HG02938 (cell line): ENCODE measurements around the gene SLC4A1AP.
A peak's percentile ranks its signal among the peaks of the same experiment; 100 is the strongest.
"Not testable (repeated sequence)": the region's sequence is repeated elsewhere in the genome, so short reads cannot be mapped to it uniquely, and the experiment has no call there.

Experiments used
- ATAC-seq: cut with Tn5 transposase; IDR thresholded peaks from one replicate; pipeline ENCODE4 v1.9.1; 2021; ENCODE audit warnings: mild to moderate bottlenecking, moderate library complexity; ENCODE audit not compliant: unreplicated experiment

SLC4A1AP gene, protein sequence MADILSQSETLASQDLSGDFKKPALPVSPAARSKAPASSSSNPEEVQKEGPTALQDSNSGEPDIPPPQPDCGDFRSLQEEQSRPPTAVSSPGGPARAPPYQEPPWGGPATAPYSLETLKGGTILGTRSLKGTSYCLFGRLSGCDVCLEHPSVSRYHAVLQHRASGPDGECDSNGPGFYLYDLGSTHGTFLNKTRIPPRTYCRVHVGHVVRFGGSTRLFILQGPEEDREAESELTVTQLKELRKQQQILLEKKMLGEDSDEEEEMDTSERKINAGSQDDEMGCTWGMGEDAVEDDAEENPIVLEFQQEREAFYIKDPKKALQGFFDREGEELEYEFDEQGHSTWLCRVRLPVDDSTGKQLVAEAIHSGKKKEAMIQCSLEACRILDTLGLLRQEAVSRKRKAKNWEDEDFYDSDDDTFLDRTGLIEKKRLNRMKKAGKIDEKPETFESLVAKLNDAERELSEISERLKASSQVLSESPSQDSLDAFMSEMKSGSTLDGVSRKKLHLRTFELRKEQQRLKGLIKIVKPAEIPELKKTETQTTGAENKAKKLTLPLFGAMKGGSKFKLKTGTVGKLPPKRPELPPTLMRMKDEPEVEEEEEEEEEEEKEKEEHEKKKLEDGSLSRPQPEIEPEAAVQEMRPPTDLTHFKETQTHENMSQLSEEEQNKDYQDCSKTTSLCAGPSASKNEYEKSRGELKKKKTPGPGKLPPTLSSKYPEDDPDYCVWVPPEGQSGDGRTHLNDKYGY

DNA sequence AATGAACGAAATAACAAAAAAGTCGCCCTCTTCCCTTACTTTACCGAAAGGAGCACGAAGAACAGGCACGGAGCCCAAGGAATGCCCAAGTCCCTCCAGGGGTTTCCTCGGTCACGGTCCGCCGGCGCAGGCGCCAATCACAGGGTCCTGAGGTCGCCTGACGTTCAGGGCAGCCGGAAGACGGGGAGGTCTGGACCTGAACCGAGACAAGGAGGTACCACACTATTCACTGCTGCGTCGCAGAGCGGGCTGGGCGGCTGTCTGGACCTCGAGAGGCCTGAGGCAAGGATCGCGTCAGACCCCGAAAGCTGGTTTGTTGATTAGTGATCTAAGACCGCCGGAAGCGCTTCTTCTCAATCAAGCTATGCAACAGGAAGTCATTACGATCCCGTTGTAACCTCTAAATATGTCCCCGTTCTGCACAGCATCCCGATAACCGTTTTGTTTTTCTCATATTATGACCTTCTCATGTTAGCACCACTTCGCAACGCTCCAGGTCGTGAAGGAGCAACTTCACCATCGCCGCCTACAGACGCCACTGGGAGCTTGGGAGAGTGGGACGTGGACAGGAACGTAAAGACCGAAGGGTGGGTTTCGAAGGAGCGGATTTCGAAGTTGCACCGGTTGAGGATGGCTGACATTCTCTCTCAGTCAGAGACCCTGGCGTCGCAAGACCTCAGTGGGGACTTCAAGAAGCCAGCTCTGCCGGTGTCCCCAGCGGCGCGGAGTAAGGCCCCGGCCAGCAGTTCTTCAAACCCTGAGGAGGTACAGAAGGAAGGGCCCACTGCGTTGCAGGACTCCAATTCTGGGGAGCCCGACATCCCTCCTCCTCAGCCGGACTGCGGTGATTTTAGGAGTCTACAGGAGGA, at the start of gene SLC4A1AP, which contains the start of gene SUPT7L:
Gene SLC4A1AP (plus strand): TSS at position 605 of the 869 bp plus-strand sequence. CDS start 26 bp downstream, at position 631.
Gene SUPT7L (minus strand): TSS at position 330 of the 869 bp plus-strand sequence. CDS start 1,422 bp downstream, outside the sequence.
- peak; percentile 76 for ATAC-seq

DNA sequence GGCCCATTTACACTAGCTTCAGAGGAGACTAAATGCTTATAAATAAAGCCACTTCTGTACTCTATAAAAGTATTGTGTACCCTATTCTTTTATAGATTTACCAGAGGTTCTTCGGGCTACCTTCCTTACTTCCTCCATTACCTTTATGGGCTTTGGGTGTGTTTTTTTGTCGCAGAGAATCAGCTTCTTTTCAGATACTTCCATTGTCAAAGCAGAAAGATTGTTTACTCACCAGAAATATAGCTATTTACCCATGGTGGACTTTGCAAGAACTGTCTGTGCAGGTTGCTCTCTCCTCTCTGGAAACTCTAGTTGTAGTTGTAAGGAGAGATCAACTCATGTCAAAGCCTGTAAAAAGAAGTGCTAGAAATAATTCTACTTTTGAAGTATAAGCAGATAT, 49.7 kb upstream of the SLC4A1AP start:
- ATAC-seq: no peak

GRCh38 chr2:27615316-27615715, 48.4 kb upstream of the SLC4A1AP start:
- ATAC-seq: no peak

- ATAC-seq: no peak
These were observed 42.2 kb upstream of the SLC4A1AP start for GRCh38 chr2:27621524-27621923.

GRCh38 chr2:27622921-27623384, 40.7 kb upstream of the SLC4A1AP start:
- ATAC-seq: no peak

DNA sequence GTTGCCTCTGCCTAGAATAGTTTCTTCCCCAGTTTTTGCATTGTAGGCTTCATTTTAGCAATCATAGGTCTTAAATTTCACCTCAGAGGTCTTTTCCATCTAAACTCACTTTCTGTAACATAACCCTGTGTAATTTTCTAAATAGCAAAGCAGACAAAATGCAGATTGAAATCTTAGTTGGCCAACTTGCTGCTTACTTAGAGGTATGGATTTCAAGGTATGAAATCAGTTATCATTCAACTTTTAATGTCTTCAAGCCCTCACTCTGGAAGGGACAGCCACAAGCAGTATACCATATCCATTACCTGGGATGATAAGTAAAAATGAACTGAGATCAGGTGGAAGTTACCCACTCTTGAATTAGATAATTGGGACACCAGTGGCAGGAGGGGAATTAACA, 38.7 kb upstream of the SLC4A1AP start:
- no peak for ATAC-seq

DNA sequence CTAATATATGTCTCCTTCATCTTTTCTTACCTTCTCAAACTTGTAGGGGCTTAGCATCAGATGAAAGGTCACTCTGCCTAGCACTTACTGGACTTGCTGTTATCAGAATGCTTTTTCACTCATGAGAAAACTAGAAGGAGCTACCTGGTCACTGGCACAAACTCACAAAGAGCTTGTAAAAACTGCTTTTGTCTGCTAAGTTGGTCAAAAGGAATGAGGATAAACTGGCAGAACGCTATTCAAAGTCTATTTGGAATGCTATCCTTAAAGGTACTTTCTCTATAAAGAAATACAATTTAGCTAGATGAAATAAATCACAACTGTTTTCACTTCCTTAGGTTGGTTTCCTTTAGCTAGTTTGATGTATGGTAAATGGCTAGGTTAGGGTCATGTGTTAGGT, 37.4 kb upstream of the SLC4A1AP start:
- not testable (repeated sequence) for ATAC-seq

DNA sequence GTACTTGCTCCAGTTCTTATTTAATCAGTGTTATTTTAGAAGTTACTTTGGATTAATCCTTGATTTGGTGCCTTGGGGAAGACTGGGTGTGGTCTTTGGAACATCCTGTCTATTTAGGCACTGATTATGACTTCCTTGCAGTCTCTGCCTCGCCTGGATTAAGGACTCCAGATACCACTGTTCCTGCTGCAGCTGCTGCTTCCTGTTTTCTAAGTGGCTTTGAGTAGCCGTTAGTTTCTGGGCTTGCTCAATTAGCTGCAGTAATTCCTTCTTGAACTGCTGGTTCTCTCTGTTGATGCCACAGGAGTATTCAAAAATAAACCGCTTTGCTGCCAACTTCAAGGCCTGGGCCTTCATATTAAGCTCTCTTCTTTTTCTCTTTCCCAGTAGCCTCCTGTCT, 36.8 kb upstream of the SLC4A1AP start:
- ATAC-seq: not testable (repeated sequence)

DNA sequence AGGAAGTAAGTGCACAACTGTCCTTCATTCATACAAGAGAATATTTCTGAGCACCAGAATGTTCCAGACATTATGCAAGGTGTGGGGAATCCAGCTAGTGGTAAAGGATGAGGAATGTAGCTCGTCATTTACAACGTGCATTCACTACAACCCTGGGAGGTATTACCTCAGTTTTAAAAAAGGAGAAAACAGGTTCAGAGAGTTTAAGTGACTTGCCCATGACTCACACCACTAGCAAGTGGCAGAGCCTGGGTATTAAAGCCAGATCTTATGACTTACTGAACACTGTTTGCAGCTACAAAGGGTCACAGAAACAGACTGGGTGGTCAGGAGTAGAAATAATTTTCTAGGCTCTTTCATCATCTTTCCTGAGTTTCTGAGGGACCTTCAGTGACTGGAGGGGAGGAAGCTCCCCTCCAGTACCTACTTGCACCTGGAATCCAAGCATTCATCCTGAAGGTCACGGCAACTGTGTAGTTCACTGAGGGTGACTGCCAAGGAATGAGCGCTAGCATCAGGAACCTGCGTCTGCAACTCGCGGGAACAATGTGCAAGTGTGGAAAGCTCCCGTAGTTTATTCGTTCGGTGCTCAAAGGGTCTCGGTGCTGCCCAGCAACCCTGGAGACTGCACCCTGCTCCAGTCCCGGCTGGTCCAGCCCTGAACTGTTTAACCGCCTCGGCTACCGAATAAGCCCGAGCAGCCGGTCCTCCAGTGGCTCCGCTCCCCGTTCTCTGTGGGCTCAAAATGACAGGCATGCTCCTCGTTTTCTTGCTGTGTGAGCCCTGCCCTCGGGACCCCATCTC, 35.5 kb upstream of the SLC4A1AP start:
- ATAC-seq: peak; percentile 23

DNA sequence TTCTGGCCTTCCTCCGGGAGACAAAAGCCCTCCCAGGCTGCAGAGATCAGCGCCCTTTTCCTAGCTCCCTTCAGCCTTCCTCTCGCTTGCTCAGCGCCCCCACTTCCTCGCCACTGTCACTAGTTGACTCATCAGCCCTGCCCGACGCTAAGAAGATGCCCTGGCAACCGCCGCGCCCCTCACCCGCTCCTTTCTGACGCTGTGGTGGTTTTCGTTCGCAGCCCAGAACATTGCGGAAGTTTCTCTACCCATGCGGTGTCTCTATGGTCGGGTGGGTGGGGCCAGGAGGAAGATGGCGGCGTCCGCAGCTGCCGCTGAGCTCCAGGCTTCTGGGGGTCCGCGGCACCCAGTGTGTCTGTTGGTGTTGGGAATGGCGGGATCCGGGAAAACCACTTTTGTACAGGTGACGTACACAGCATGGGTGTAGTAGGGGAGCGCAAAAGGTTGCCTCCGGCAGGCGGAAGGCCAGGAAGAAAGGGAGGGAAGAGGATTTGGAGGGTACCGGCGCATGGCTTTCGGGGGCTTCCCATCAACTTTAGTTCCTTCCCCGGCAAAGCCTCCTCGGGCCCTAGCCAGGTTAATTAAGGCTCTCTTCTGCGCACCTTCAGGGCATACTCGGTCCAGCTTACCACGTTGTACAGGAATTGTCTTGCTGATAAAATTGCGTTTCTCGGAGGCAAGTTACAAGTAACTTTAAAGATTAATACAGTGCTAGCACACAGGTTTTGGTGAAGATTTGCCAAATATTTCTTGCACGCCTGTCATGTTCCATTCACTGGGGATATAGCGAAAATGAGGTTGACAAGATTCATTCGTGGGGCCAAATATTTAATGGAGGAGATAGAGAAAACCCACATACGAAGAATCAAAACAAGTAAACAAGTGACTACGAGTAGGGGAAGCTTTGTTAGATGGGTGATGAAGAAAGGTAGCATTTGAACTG, 34.7 kb upstream of the SLC4A1AP start, which contains the start of the genes CCDC121 and GPN1:
Gene CCDC121 (minus strand): TSS at position 246 of the 943 bp plus-strand sequence. CDS start 1,213 bp downstream, outside the sequence.
Gene GPN1 (plus strand): TSS at position 284 of the 943 bp plus-strand sequence. CDS start 9 bp downstream, at position 293.
- ATAC-seq: peak; percentile 96

DNA sequence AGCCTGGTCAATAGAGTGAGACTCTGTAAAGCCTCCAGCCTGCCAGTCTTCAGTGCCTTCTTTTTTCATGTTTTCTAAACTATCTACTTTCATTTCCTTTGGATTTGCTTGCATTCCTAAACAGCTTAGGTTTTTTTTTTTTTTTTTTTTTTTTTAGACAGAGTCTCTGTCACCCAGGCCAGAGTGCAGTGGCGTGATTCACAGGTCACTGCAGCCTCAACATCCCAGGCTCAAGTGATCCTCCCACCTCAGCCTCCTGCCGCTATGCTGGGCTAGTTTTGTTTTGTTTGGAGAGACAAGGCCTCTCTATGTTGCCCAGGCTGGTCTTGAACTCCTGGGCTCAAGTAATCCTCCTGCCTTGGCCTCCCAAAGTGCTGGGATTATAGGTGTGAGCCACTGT, 33.4 kb upstream of the SLC4A1AP start:
- not testable (repeated sequence) for ATAC-seq

- no peak for ATAC-seq
These were observed 29.4 kb upstream of the SLC4A1AP start for GRCh38 chr2:27634291-27634690.

DNA sequence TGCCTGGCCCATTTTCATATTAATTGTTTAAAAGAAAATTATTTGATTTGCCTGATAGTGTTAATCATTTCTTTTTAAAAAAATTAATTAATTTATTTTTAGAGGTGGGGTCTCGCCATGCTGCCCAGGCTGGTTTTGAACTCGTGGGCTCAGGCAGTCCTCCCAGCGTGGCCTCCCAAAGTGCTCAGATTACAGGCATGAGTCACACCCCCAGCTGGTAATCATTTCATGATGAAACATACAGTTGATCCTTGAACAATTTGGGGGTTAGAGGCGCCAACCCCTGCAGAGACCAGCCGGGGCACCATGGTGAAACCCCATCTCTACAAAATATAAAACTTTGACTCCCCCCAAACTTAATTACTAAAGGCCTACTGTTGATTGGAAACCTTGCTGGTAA, 26.9 kb upstream of the SLC4A1AP start:
- ATAC-seq: no peak

GRCh38 chr2:27638037-27638637, 25.6 kb upstream of the SLC4A1AP start:
- ATAC-seq: no peak

- ATAC-seq: no peak
These were observed 25.0 kb upstream of the SLC4A1AP start for GRCh38 chr2:27638709-27639108.

DNA sequence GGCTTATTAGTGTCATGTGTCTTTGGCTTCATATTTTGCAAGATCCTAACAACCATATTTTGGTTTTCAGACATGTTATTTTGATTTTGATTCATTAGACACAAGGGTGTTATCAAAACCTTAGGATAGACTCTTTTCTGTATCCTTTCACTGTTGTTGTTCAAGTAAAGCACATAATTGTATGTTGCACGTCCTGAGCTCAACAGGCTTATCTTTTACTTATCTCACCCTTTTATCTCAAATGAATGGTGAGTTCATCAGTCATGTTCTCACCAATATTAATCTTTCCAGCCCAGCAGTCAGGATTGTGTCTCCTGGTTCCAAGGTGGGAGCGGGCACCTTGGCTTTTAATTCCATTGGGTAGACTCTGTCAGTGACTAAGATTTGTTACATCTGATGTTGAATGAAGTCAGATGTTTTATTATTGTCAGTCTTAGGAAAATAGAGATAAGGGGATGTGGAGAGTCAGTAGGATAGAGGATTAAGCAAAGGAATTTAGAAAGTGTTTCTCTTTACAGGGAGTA, 22.9 kb upstream of the SLC4A1AP start:
- ATAC-seq: no peak

- ATAC-seq: no peak
These were observed 18.5 kb upstream of the SLC4A1AP start for GRCh38 chr2:27645197-27645596.

DNA sequence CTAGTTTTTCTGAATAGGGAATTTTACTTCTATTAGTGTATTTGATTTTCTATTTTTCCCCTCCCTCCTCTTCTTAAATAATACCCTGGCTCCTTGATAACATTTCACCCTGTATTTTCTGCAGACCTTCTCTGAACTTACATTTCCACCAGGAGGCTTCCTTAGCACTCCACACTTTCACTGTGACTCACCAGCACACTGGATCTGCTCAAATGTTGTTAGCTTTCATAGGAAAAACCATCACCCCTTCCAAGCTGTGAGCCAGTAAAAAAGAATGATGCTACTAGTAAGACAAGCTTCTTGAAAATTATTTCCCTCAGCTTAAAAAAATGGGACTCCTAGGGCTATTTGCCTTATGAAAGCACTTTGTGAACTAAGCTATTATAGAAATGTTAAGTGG, 16.4 kb upstream of the SLC4A1AP start:
- ATAC-seq: no peak
